Measurements from ENCODE around the gene TOX2. TPM values are rescaled to one million over a fixed set of nuclear protein-coding genes. Genes with fewer than 3 reads are reported as not detected.
A peak's percentile ranks its signal among the peaks of the same experiment; 100 is the strongest.

Gene TOX2
- total RNA-seq, 3 donors from 2014 or later (not counting 1 experiment from before 2014, with no cell fraction given), result 0.93 to 1.8 (median 1.2) TPM

GRCh38 chr20:43983359-43983758 lies 68.7 kb downstream of the TOX2 start:
- peaks cover 36% of the 10 kb centered on the region for H3K27me3 ChIP-seq (ENCODE audit: control insufficient read depth, insufficient read depth, low read length)
- H3K4me3 ChIP-seq (ENCODE audit: low read length), result no peak overlapping the region
- TF ChIP-seq CTCF (IDR thresholded peaks at IDR 0.05), result peak; percentile 38
- no peak overlapping the region for H3K27ac Mint-ChIP-seq
- peaks cover 27% of the 10 kb centered on the region for H3K4me1 ChIP-seq (ENCODE audit: control insufficient read depth, insufficient read depth, low read length)
- H3K4me3 Mint-ChIP-seq, result no peak overlapping the region
- H3K36me3 Mint-ChIP-seq, result no peaks in the 10 kb centered on the region
- H3K4me1 Mint-ChIP-seq, result peaks cover 37 to 45% of the 10 kb centered on the region in 2 donors
- no peak overlapping the region for H3K27ac ChIP-seq (ENCODE audit: low read length)
- no peaks in the 10 kb centered on the region for H3K9me3 Mint-ChIP-seq
- H3K9me3 ChIP-seq (ENCODE audit: control insufficient read depth, insufficient read depth, low read length), result no peaks in the 10 kb centered on the region
- intact Hi-C loops (cut with micrococcal nuclease), result loop anchor here (5.0 kb wide), 2 partner anchors 34 to 89 kb away; no protein-coding TSS in a partner anchor
- H3K36me3 ChIP-seq (ENCODE audit: control insufficient read depth, insufficient read depth, low read length), result no peaks in the 10 kb centered on the region
- H3K27me3 Mint-ChIP-seq (ENCODE audit: low read depth in 2 of 2), result peaks cover 62 to 68% of the 10 kb centered on the region in 2 donors
- WGBS (ENCODE audit: insufficient coverage), result 96% methylated on average over 4 of the region's 5 CpGs
- DNase-seq, result peak in 1 of 2 donors; percentile 55
- ATAC-seq, result no peak

- Mint-ChIP-seq H3K27me3 (ENCODE audit: low read depth in 2 of 2) (peaks cover 62 to 68% of the 10 kb centered on the region in 2 donors), H3K27ac (no peak overlapping the region), H3K36me3 (no peaks in the 10 kb centered on the region), H3K4me1 (peaks cover 37 to 45% of the 10 kb centered on the region in 2 donors), H3K4me3 (peak overlapping the region; percentile 82), H3K9me3 (no peaks in the 10 kb centered on the region)
- intact Hi-C loops (cut with micrococcal nuclease), result loop anchor here (2.0 to 5.0 kb wide), 4 partner anchors 25 to 88 kb away; no protein-coding TSS in a partner anchor
- H3K4me1 ChIP-seq (ENCODE audit: control insufficient read depth, insufficient read depth, low read length), result peaks cover 27% of the 10 kb centered on the region
- no peak overlapping the region for H3K27ac ChIP-seq (ENCODE audit: low read length)
- H3K9me3 ChIP-seq (ENCODE audit: control insufficient read depth, insufficient read depth, low read length), result no peaks in the 10 kb centered on the region
- H3K36me3 ChIP-seq (ENCODE audit: control insufficient read depth, insufficient read depth, low read length), result no peaks in the 10 kb centered on the region
- no peak overlapping the region for H3K4me3 ChIP-seq (ENCODE audit: low read length)
- TF ChIP-seq CTCF (IDR thresholded peaks at IDR 0.05), result no peak
- DNase-seq (peak in 1 of 2 donors; percentile 24), ATAC-seq (peak; percentile 65 to 88 (median 78))
- 33% methylated on average over 3 of the region's 6 CpGs for WGBS (ENCODE audit: insufficient coverage)
- peaks cover 33% of the 10 kb centered on the region for H3K27me3 ChIP-seq (ENCODE audit: control insufficient read depth, insufficient read depth, low read length)
Observed at GRCh38 chr20:43983904-43984361, 69.3 kb downstream of the TOX2 start.

GRCh38 chr20:43984587-43984986 lies 69.9 kb downstream of the TOX2 start:
- Histone ChIP-seq H3K27ac (ENCODE audit: low read length) (no peak overlapping the region), H3K9me3 (ENCODE audit: control insufficient read depth, insufficient read depth, low read length) (peaks cover under 1% of the 10 kb centered on the region), H3K4me1 (ENCODE audit: control insufficient read depth, insufficient read depth, low read length) (peaks cover 27% of the 10 kb centered on the region), H3K4me3 (ENCODE audit: low read length) (no peak overlapping the region), H3K36me3 (ENCODE audit: control insufficient read depth, insufficient read depth, low read length) (no peaks in the 10 kb centered on the region), H3K27me3 (ENCODE audit: control insufficient read depth, insufficient read depth, low read length) (peaks cover 27% of the 10 kb centered on the region)
- no peak for ATAC-seq
- no peak for TF ChIP-seq CTCF (IDR thresholded peaks at IDR 0.05)
- no peak for DNase-seq
- H3K4me3 Mint-ChIP-seq, result peak overlapping the region; percentile 82
- no peaks in the 10 kb centered on the region for H3K9me3 Mint-ChIP-seq
- intact Hi-C loops (cut with micrococcal nuclease), result loop anchor here (2.0 to 5.0 kb wide), 4 partner anchors 26 to 88 kb away; no protein-coding TSS in a partner anchor
- WGBS (ENCODE audit: insufficient coverage), result 100% methylated on average over 1 of the region's 4 CpGs
- H3K36me3 Mint-ChIP-seq, result no peaks in the 10 kb centered on the region
- H3K4me1 Mint-ChIP-seq, result peaks cover 37 to 45% of the 10 kb centered on the region in 2 donors
- H3K27ac Mint-ChIP-seq, result no peak overlapping the region
- peaks cover 59 to 65% of the 10 kb centered on the region in 2 donors for H3K27me3 Mint-ChIP-seq (ENCODE audit: low read depth in 2 of 2)

GRCh38 chr20:43985121-43985520 lies 70.5 kb downstream of the TOX2 start:
- Mint-ChIP-seq H3K9me3 (no peaks in the 10 kb centered on the region), H3K4me3 (no peak overlapping the region), H3K36me3 (peaks cover 5% of the 10 kb centered on the region), H3K4me1 (peaks cover 37 to 45% of the 10 kb centered on the region in 2 donors), H3K27ac (no peak overlapping the region), H3K27me3 (ENCODE audit: low read depth in 2 of 2) (peaks cover 59 to 65% of the 10 kb centered on the region in 2 donors)
- peaks cover 27% of the 10 kb centered on the region for H3K4me1 ChIP-seq (ENCODE audit: control insufficient read depth, insufficient read depth, low read length)
- H3K27ac ChIP-seq (ENCODE audit: low read length), result no peak overlapping the region
- no peak for DNase-seq
- intact Hi-C loops (cut with micrococcal nuclease), result loop anchor here (2.0 kb wide), 2 partner anchors 26 to 34 kb away; no protein-coding TSS in a partner anchor
- no peak for TF ChIP-seq CTCF (IDR thresholded peaks at IDR 0.05)
- no peak for ATAC-seq
- H3K9me3 ChIP-seq (ENCODE audit: control insufficient read depth, insufficient read depth, low read length), result peaks cover 3% of the 10 kb centered on the region
- H3K36me3 ChIP-seq (ENCODE audit: control insufficient read depth, insufficient read depth, low read length), result no peaks in the 10 kb centered on the region
- peaks cover 27% of the 10 kb centered on the region for H3K27me3 ChIP-seq (ENCODE audit: control insufficient read depth, insufficient read depth, low read length)
- 94% methylated on average over 3 of the region's 3 CpGs for WGBS (ENCODE audit: insufficient coverage)
- H3K4me3 ChIP-seq (ENCODE audit: low read length), result no peak overlapping the region
